Keratinocyte (primary cell): ENCODE measurements around the gene CELF5. TPM values are rescaled to one million over a fixed set of nuclear protein-coding genes. Genes with fewer than 3 reads are reported as not detected.

Experiments used
- DNase-seq: peaks from one replicate; pipeline ENCODE4 v3.0.0-alpha.2; 2011; ENCODE audit warnings: low read depth, missing footprints, low spot score
- FAIRE-seq: peaks from 2 replicates; lab custom pipeline; 2011; peaks lifted over from hg19 to GRCh38; lab: Jason Lieb, UNC
- H2AFZ ChIP-seq: 2 replicates; pipeline ENCODE4 v1.6.0; 2012; ENCODE audit warnings: low read length, control low read depth, inconsistent platforms; ENCODE audit not compliant: control insufficient read depth
- H3K27ac ChIP-seq: 2 replicates; pipeline ENCODE4 v1.5.1; 2011; ENCODE audit warnings: low read length; ENCODE audit not compliant: control insufficient read depth, insufficient read depth
- H3K27me3 ChIP-seq: 3 replicates; pipeline ENCODE4 v1.6.0; 2011; ENCODE audit warnings: low read length; ENCODE audit not compliant: control insufficient read depth, insufficient read depth; ENCODE audit errors: extremely low read depth
- H3K36me3 ChIP-seq, 2 experiments: 2 replicates in 1 of 2; 3 replicates in 1 of 2; pipeline ENCODE4 v1.5.1; 2011; ENCODE audit warnings: low read length in 2 of 2, mild to moderate bottlenecking in 1 of 2; ENCODE audit not compliant: control insufficient read depth in 2 of 2, insufficient read depth in 2 of 2; ENCODE audit errors: extremely low read depth in 1 of 2
- H3K4me1 ChIP-seq: 3 replicates; pipeline ENCODE4 v1.5.1; 2011; ENCODE audit warnings: low read length; ENCODE audit not compliant: control insufficient read depth, insufficient read depth; ENCODE audit errors: extremely low read depth
- H3K4me2 ChIP-seq: 3 replicates; pipeline ENCODE4 v1.6.0; 2011; ENCODE audit warnings: low read depth, low read length; ENCODE audit not compliant: control insufficient read depth, insufficient read depth; ENCODE audit errors: extremely low read depth
- H3K4me3 ChIP-seq, 3 experiments: fragments of 200-600 bp in 1 of 3; sonication (generic) in 1 of 3; 2 replicates in 2 of 3; 3 replicates in 1 of 3; pipeline ENCODE4 v1.5.1; 2011 to 2016; ENCODE audit warnings: low read length in 3 of 3, mild to moderate bottlenecking in 3 of 3, control low read depth in 2 of 3, inconsistent platforms in 1 of 3, low read depth in 1 of 3, mixed read lengths in 1 of 3, mixed run types in 1 of 3, moderate library complexity in 1 of 3; ENCODE audit not compliant: control insufficient read depth in 2 of 3, insufficient read depth in 2 of 3; ENCODE audit errors: extremely low read depth in 1 of 3
- H3K79me2 ChIP-seq: 2 replicates; pipeline ENCODE4 v1.6.0; 2012; ENCODE audit warnings: low read length; ENCODE audit not compliant: control insufficient read depth, insufficient read depth
- H3K9ac ChIP-seq: 3 replicates; pipeline ENCODE4 v1.6.0; 2011; ENCODE audit warnings: low read length; ENCODE audit not compliant: control insufficient read depth, insufficient read depth; ENCODE audit errors: extremely low read depth
- H3K9me1 ChIP-seq: 3 replicates; pipeline ENCODE4 v1.6.0; 2011; ENCODE audit warnings: low read length; ENCODE audit not compliant: control insufficient read depth, insufficient read depth; ENCODE audit errors: extremely low read depth
- H3K9me3 ChIP-seq: 2 replicates; pipeline ENCODE4 v1.5.1; 2012; ENCODE audit warnings: low read depth, low read length; ENCODE audit not compliant: control insufficient read depth
- H4K20me1 ChIP-seq: 3 replicates; pipeline ENCODE4 v1.6.0; 2011; ENCODE audit warnings: low read length; ENCODE audit not compliant: control insufficient read depth, insufficient read depth; ENCODE audit errors: extremely low read depth
- EZH2 ChIP-seq: IDR thresholded peaks from one replicate; pipeline ENCODE4 v1.6.1; 2012; ENCODE audit warnings: inconsistent platforms, mild to moderate bottlenecking, low read length, moderate library complexity
- dilution Hi-C: fragments of 300-500 bp; cut with MboI; formaldehyde crosslinking; loops from one replicate; pipeline ENCODE4 v1.7.0; 2020; ENCODE audit warnings: low sequenced_read_pairs; ENCODE audit not compliant: extremely low pct_ligation_motif_present
- polyA plus RNA-seq, 5 experiments: library from polyadenylated mRNA; depleted of rRNA in 3 of 5; stranded (reverse) in 3 of 5; stranded (forward) in 1 of 5; unstranded in 1 of 5; fragments of >200 nt; gene quantifications; 1 replicate in 1 of 5; 2 replicates in 3 of 5; 3 replicates in 1 of 5; pipeline versions ENCODE4 v1.2.1 to v1.2.3, GENCODE V29; 2011 to 2012; ENCODE audit warnings: missing spikeins in 2 of 5, low read depth in 1 of 5, low replicate concordance in 1 of 5
- TF ChIP-seq, protein P1 (sequence below), 3 experiments: IDR thresholded peaks in 1 of 3; conservative IDR thresholded peaks in 1 of 3; optimal IDR thresholded peaks in 1 of 3; 2 replicates in 2 of 3; 3 replicates in 1 of 3; pipeline versions ENCODE3 to v1.5.1; 2011; ENCODE audit warnings: low read length in 3 of 3, mild to moderate bottlenecking in 3 of 3, moderate library complexity in 2 of 3, control low read depth in 1 of 3, inconsistent platforms in 1 of 3; ENCODE audit not compliant: insufficient read depth in 2 of 3; ENCODE audit errors: extremely low read depth in 1 of 3

CELF5 gene
- polyA plus RNA-seq, 1 donor (not counting 4 experiments of a cell fraction or from before 2014, with no cell fraction given): 0.04 TPM

GRCh38 chr19:3196064-3196932, 28.2 kb upstream of the CELF5 start:
- Histone ChIP-seq H3K79me2 (peaks cover 23% of the 10 kb centered on the region), H3K4me1 (no peaks in the 10 kb centered on the region), H3K36me3 (peaks cover 8 to 19% of the 10 kb centered on the region in 2 experiments), H2AFZ (no peak overlapping the region), H3K27ac (no peak overlapping the region), H3K9me3 (no peaks in the 10 kb centered on the region), H3K27me3 (no peaks in the 10 kb centered on the region), H3K4me3 (no peak overlapping the region), H3K9me1 (no peaks in the 10 kb centered on the region), H3K4me2 (no peak overlapping the region), H3K9ac (no peak overlapping the region), H4K20me1 (peaks cover 6% of the 10 kb centered on the region)
- FAIRE-seq (no peak), DNase-seq (no peak)
- dilution Hi-C loops: no loop called here
- TF ChIP-seq EZH2: no peak
- TF ChIP-seq, protein P1, sequence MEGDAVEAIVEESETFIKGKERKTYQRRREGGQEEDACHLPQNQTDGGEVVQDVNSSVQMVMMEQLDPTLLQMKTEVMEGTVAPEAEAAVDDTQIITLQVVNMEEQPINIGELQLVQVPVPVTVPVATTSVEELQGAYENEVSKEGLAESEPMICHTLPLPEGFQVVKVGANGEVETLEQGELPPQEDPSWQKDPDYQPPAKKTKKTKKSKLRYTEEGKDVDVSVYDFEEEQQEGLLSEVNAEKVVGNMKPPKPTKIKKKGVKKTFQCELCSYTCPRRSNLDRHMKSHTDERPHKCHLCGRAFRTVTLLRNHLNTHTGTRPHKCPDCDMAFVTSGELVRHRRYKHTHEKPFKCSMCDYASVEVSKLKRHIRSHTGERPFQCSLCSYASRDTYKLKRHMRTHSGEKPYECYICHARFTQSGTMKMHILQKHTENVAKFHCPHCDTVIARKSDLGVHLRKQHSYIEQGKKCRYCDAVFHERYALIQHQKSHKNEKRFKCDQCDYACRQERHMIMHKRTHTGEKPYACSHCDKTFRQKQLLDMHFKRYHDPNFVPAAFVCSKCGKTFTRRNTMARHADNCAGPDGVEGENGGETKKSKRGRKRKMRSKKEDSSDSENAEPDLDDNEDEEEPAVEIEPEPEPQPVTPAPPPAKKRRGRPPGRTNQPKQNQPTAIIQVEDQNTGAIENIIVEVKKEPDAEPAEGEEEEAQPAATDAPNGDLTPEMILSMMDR (optimal IDR thresholded peaks at IDR 0.05 in 1 of 3, IDR thresholded peaks at IDR 0.05 in 1 of 3, conservative IDR thresholded peaks at IDR 0.05 in 1 of 3; ENCODE audit: extremely low read depth in 1 of 3, insufficient read depth in 2 of 3, low read length in 3 of 3): no peak

DNA sequence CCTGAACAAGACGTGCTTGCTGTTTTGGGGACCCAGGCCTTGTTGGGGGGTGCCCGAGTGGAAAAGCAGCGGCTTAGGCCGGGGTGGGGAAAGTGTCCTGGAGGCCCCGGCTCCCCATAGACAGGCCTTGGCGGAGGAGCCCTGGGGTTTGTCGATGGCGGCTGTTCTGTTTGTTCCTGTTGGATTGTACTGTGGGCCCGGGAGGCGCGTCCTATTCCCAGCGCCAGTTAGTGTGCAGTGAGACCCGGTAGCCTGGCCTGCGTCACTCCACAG, 27.6 kb upstream of the CELF5 start:
- FAIRE-seq: no peak
- Histone ChIP-seq H3K36me3 (peaks cover 8 to 21% of the 10 kb centered on the region in 2 experiments), H3K9me3 (no peaks in the 10 kb centered on the region), H3K4me3 (no peak overlapping the region), H3K79me2 (peaks cover 18% of the 10 kb centered on the region), H3K9ac (no peak overlapping the region), H3K27me3 (no peaks in the 10 kb centered on the region), H4K20me1 (peaks cover 3% of the 10 kb centered on the region), H3K4me1 (no peaks in the 10 kb centered on the region), H3K9me1 (no peaks in the 10 kb centered on the region), H3K4me2 (no peak overlapping the region), H2AFZ (no peak overlapping the region), H3K27ac (no peak overlapping the region)
- dilution Hi-C loops: no loop called here
- DNase-seq: no peak
- TF ChIP-seq, protein P1 (optimal IDR thresholded peaks at IDR 0.05 in 1 of 3, IDR thresholded peaks at IDR 0.05 in 1 of 3, conservative IDR thresholded peaks at IDR 0.05 in 1 of 3; ENCODE audit: extremely low read depth in 1 of 3, insufficient read depth in 2 of 3, low read length in 3 of 3): no peak
- no peak for TF ChIP-seq EZH2
